RWPE1 (cell line): ENCODE results near the gene S100G.

Source experiments
- CTCF ChIA-PET: fragments of 350-600 bp; sonication (Branson Sonifier 250); formaldehyde crosslinking; extraction: SDS; loops from one replicate; lab custom pipeline; 2021; lab: Yijun Ruan, JAX
- POLR2A ChIA-PET: fragments of 400-600 bp; formaldehyde crosslinking; extraction: SDS; loops from one replicate; lab custom pipeline; 2020; ENCODE audit warnings: antibody characterized with exemption; ENCODE audit not compliant: low non-redundant PET; lab: Yijun Ruan, JAX
- DNase-seq: peaks from one replicate; pipeline ENCODE4 v3.0.0; 2012; ENCODE audit warnings: low spot score
- H3K27ac ChIP-seq: fragments of 450-650 bp; 2 replicates; pipeline ENCODE4 v1.5.1; 2017
- TF ChIP-seq, protein P1 (sequence below): fragments of 450-650 bp; conservative IDR thresholded peaks from 2 replicates; pipeline ENCODE4 v1.5.1; 2017; ENCODE audit warnings: low read depth, mild to moderate bottlenecking

The S100G gene

GRCh38 chrX:16699389-16699788, 49.4 kb downstream of the S100G start:
- POLR2A ChIA-PET, result no interaction called here
- CTCF ChIA-PET, result interaction anchor here (0.6 kb wide), 1 partner anchor 20 kb away, joined by 3 read pairs; no protein-coding TSS in a partner anchor
- TF ChIP-seq, protein P1, sequence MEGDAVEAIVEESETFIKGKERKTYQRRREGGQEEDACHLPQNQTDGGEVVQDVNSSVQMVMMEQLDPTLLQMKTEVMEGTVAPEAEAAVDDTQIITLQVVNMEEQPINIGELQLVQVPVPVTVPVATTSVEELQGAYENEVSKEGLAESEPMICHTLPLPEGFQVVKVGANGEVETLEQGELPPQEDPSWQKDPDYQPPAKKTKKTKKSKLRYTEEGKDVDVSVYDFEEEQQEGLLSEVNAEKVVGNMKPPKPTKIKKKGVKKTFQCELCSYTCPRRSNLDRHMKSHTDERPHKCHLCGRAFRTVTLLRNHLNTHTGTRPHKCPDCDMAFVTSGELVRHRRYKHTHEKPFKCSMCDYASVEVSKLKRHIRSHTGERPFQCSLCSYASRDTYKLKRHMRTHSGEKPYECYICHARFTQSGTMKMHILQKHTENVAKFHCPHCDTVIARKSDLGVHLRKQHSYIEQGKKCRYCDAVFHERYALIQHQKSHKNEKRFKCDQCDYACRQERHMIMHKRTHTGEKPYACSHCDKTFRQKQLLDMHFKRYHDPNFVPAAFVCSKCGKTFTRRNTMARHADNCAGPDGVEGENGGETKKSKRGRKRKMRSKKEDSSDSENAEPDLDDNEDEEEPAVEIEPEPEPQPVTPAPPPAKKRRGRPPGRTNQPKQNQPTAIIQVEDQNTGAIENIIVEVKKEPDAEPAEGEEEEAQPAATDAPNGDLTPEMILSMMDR, result no peak
- no peak for DNase-seq
- H3K27ac ChIP-seq, result no peak overlapping the region

DNA sequence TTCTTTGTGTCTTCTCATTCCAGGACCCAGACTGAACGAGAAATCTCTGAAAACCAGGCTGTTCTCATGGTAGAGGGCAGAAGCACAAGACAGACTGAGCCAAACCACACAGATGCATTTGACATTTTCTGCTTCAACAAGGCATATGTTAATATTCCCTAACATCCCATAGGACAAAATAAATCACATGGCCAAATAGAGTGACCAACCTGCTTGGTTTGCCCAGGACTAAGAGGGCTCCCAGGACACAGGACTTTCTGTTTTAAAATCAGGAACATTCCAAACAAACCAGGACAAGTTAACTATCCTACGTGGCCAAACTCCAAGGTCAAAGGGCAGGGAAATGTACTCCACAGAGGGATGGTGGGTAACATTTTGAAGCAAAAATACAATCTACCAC, 50.8 kb downstream of the S100G start:
- no peak overlapping the region for H3K27ac ChIP-seq
- POLR2A ChIA-PET, result no interaction called here
- DNase-seq, result no peak
- TF ChIP-seq, protein P1, result no peak
- CTCF ChIA-PET, result no interaction called here

GRCh38 chrX:16702700-16703599, 53.0 kb downstream of the S100G start:
- no peak overlapping the region for H3K27ac ChIP-seq
- TF ChIP-seq, protein P1, result no peak
- CTCF ChIA-PET, result interaction anchor here (0.6 kb wide), 1 partner anchor 8 kb away, joined by 3 read pairs; no protein-coding TSS in a partner anchor
- POLR2A ChIA-PET, result no interaction called here
- DNase-seq, result no peak
